HepG2 (cell line): ENCODE measurements around the gene SNRNP27. TPM values are rescaled to one million over a fixed set of nuclear protein-coding genes. Genes with fewer than 3 reads are reported as not detected.

Experiments used
- AGO2 ChIP-seq: fragments of 200-400 bp; formaldehyde crosslinking; optimal IDR thresholded peaks from 2 replicates; pipeline ENCODE3; 2017; ENCODE audit warnings: mild to moderate bottlenecking, low read depth, low read length, moderate library complexity
- CREM ChIP-seq, 2 experiments: sonication (generic) in 1 of 2; formaldehyde crosslinking in 1 of 2; IDR thresholded peaks; 2 replicates each; pipeline versions ENCODE4 v1.4.0 to v1.6.1; 2016 to 2020; ENCODE audit warnings: antibody characterized with exemption in 1 of 2, mild to moderate bottlenecking in 1 of 2, missing genetic modification reagents in 1 of 2
- ETV5 ChIP-seq: IDR thresholded peaks from 2 replicates; pipeline ENCODE4 v1.6.1; 2018; ENCODE audit warnings: missing biosample characterization, missing genetic modification reagents, inconsistent platforms, borderline replicate concordance
- ETV6 ChIP-seq: sonication (generic); formaldehyde crosslinking; conservative IDR thresholded peaks from 2 replicates; pipeline ENCODE4 v1.4.0; 2020; ENCODE audit warnings: missing genetic modification reagents
- HCFC1 ChIP-seq: fragments of 150-350 bp; IDR thresholded peaks from 2 replicates; pipeline ENCODE4 v1.6.1; 2014; ENCODE audit warnings: low read depth, low read length
- HMG20B ChIP-seq: conservative IDR thresholded peaks from 2 replicates; pipeline ENCODE4 v1.6.1; 2016; ENCODE audit warnings: missing genetic modification reagents, missing compliant biosample characterization
- KLF16 ChIP-seq, 2 experiments: sonication (generic) in 1 of 2; formaldehyde crosslinking in 1 of 2; IDR thresholded peaks; 2 replicates each; pipeline versions ENCODE4 v1.6.1 to v1.8.0; 2016 to 2023; ENCODE audit warnings: missing genetic modification reagents in 2 of 2, missing compliant biosample characterization in 1 of 2
- MAF1 ChIP-seq: sonication (generic); formaldehyde crosslinking; IDR thresholded peaks from 2 replicates; pipeline ENCODE4 v1.5.0; 2020; ENCODE audit warnings: missing genetic modification reagents, borderline replicate concordance
- MAFK ChIP-seq, 2 experiments: IDR thresholded peaks in 1 of 2; conservative IDR thresholded peaks in 1 of 2; 2 replicates each; pipeline ENCODE4 v1.6.1; 2011; ENCODE audit warnings: improper control_type of control experiment in 2 of 2, low read length in 2 of 2
- MEF2D ChIP-seq: sonication (generic); formaldehyde crosslinking; IDR thresholded peaks from 2 replicates; pipeline ENCODE4 v1.5.1; 2020; ENCODE audit warnings: mild to moderate bottlenecking, missing genetic modification reagents
- MEIS2 ChIP-seq: sonication (generic); formaldehyde crosslinking; IDR thresholded peaks from 2 replicates; pipeline ENCODE4 v1.9.0; 2021; ENCODE audit warnings: mild to moderate bottlenecking, missing genetic modification reagents
- PRMT3 ChIP-seq: sonication (generic); formaldehyde crosslinking; IDR thresholded peaks from 2 replicates; pipeline ENCODE4 v1.8.1; 2022; ENCODE audit warnings: low read depth, mild to moderate bottlenecking, moderate library complexity, missing genetic modification reagents, borderline replicate concordance
- SMARCC2 ChIP-seq: fragments of 450-650 bp; IDR thresholded peaks from 2 replicates; pipeline ENCODE4 v1.6.1; 2017; ENCODE audit warnings: antibody characterized with exemption, mild to moderate bottlenecking
- SOX13 ChIP-seq, 3 experiments: fragments of 450-650 bp in 1 of 3; sonication (generic) in 1 of 3; formaldehyde crosslinking in 1 of 3; IDR thresholded peaks in 2 of 3; conservative IDR thresholded peaks in 1 of 3; 2 replicates each; pipeline versions ENCODE4 v1.5.0 to v1.6.1; 2016 to 2020; ENCODE audit warnings: antibody characterized with exemption in 1 of 3, mild to moderate bottlenecking in 1 of 3, missing compliant biosample characterization in 1 of 3, missing genetic modification reagents in 1 of 3, moderate library complexity in 1 of 3
- SP140L ChIP-seq: sonication (generic); formaldehyde crosslinking; IDR thresholded peaks from 2 replicates; pipeline ENCODE4 v1.4.0; 2020; ENCODE audit warnings: missing genetic modification reagents, borderline replicate concordance
- SRSF1 ChIP-seq: fragments of 200-400 bp; formaldehyde crosslinking; optimal IDR thresholded peaks from 2 replicates; pipeline ENCODE3; 2017; ENCODE audit warnings: mild to moderate bottlenecking, low read depth, low read length, moderate library complexity
- SSRP1 ChIP-seq: IDR thresholded peaks from 2 replicates; pipeline ENCODE4 v1.6.1; 2016; ENCODE audit warnings: control low read depth
- TCF12 ChIP-seq, 2 experiments: fragments of 450-650 bp in 1 of 2; sonication (generic) in 1 of 2; formaldehyde crosslinking in 1 of 2; IDR thresholded peaks; 2 replicates each; pipeline versions ENCODE4 v1.6.1 to v1.8.0; 2017 to 2022; ENCODE audit warnings: antibody characterized with exemption in 1 of 2, mild to moderate bottlenecking in 1 of 2, missing genetic modification reagents in 1 of 2, moderate library complexity in 1 of 2
- THYN1 ChIP-seq: sonication (generic); formaldehyde crosslinking; IDR thresholded peaks from 2 replicates; pipeline ENCODE4 v1.8.1; 2023; ENCODE audit warnings: low read depth, mild to moderate bottlenecking, moderate library complexity, missing genetic modification reagents, borderline replicate concordance
- TMF1 ChIP-seq: sonication (generic); formaldehyde crosslinking; IDR thresholded peaks from 2 replicates; pipeline ENCODE4 v1.8.1; 2022; ENCODE audit warnings: low read depth, missing genetic modification reagents
- TOE1 ChIP-seq: sonication (generic); formaldehyde crosslinking; IDR thresholded peaks from 2 replicates; pipeline ENCODE4 v1.4.0; 2020; ENCODE audit warnings: mild to moderate bottlenecking, missing genetic modification reagents
- ZC3H13 ChIP-seq: sonication (generic); formaldehyde crosslinking; IDR thresholded peaks from 2 replicates; pipeline ENCODE4 v1.8.1; 2023; ENCODE audit warnings: mild to moderate bottlenecking, missing genetic modification reagents, moderate library complexity
- ZFP36 ChIP-seq: fragments of 150-350 bp; IDR thresholded peaks from 2 replicates; pipeline ENCODE4 v1.6.1; 2018; ENCODE audit warnings: borderline replicate concordance, low read length, low read depth; ENCODE audit not compliant: partially characterized antibody
- ZNF343 ChIP-seq: sonication (generic); formaldehyde crosslinking; IDR thresholded peaks from 2 replicates; pipeline ENCODE4 v1.4.0; 2020; ENCODE audit warnings: mild to moderate bottlenecking, missing genetic modification reagents
- ZNF598 ChIP-seq: sonication (generic); formaldehyde crosslinking; IDR thresholded peaks from 2 replicates; pipeline ENCODE4 v1.5.1; 2020; ENCODE audit warnings: mild to moderate bottlenecking, missing genetic modification reagents, borderline replicate concordance
- ZNF737 ChIP-seq: sonication (generic); formaldehyde crosslinking; IDR thresholded peaks from 2 replicates; pipeline ENCODE4 v1.5.0; 2020; ENCODE audit warnings: missing genetic modification reagents, mild to moderate bottlenecking, borderline replicate concordance
- polyA plus RNA-seq, 8 experiments: library from polyadenylated mRNA; depleted of rRNA in 3 of 8; stranded (reverse) in 7 of 8; unstranded in 1 of 8; fragments of >200 nt; fragmentation: Illumina TruSeq in 4 of 8; extraction: Trizol in 4 of 8; gene quantifications; 2 replicates each; pipeline versions ENCODE4 v1.2.1 to v1.2.3, GENCODE V29; 2011 to 2016; ENCODE audit warnings: low read depth in 4 of 8, missing spikeins in 1 of 8, mixed read lengths in 1 of 8; ENCODE audit not compliant: insufficient read depth in 1 of 8
- total RNA-seq, 5 experiments: library from RNA; depleted of rRNA; stranded (reverse); fragments of >200 nt; fragmentation: Illumina TruSeq; extraction: Trizol; gene quantifications; 2 replicates each; pipeline ENCODE4 v1.2.3, GENCODE V29; 2016; ENCODE audit warnings: low read depth in 1 of 5
- TF ChIP-seq, protein P1 (sequence below): fragments of 450-650 bp; IDR thresholded peaks from 2 replicates; pipeline ENCODE4 v1.6.1; 2017; ENCODE audit warnings: mild to moderate bottlenecking

Gene SNRNP27
- total and polyA plus RNA-seq, 2 of the 13 experiments (the other 11 are each of a cell fraction or from before 2014, with no cell fraction given): 49.8 to 54.6 TPM

DNA sequence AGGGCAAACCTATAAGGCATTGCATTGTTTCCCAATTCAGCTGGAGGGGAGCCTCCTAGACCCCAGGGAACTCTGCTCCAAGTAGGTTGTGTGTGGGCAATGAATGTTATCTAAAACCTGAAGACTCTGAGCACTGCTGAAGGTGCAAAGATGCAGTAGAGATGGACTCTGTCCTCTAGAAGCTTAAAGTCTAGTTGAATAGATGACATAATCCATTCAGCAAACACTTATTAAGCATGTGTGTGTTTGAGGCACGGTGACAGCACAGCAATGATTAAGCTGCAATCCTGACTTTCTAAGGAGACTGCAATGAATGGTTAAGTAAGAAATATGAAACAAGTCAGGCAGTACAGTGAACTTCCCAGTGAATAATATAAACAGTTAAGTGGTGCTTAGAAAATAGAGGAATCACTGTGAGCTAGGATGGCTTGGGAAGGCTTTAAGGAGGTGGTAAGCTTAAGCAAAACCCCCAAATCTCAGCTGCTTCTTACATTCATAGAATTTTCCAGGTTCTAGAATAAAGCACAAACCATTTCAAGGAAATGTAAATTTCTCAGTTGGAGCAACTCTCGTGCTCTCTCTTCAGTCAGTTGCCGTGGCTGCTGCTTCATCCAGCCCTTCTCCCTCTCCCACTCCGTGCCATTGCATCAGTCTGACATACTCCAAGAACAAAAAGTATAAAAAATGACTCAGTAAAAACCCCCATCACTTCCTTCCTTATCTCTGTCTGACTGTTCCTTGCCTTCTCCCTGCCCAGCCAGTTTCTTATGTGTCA, 40.3 kb downstream of the SNRNP27 start (continued):
- TF ChIP-seq SOX13 (IDR thresholded peaks at IDR 0.05) (0 out of 2 replicates have a peak, but pooled peaks have one; percentile 40), SOX13 (CRISPR knock-in tag; conservative IDR thresholded peaks at IDR 0.05 in 1 of 2, IDR thresholded peaks at IDR 0.05 in 1 of 2) (peak in 1 of 2 experiments; percentile 78; a peak in 2 of 4 replicates), KLF16 (CRISPR knock-in tag; IDR thresholded peaks at IDR 0.05) (peak in 1 of 2 experiments; percentile 42; a peak in 1 of 4 replicates), SMARCC2 (no peak), ETV6 (CRISPR knock-in tag) (0 out of 2 replicates have a peak, but pooled peaks have one; percentile 69), AGO2 (no peak), HMG20B (CRISPR knock-in tag) (no peak), CREM (IDR thresholded peaks at IDR 0.05) (peak; percentile 72), CREM (CRISPR knock-in tag; IDR thresholded peaks at IDR 0.05) (no peak), PRMT3 (no peak), SRSF1 (no peak), ZNF598 (no peak), SP140L (CRISPR knock-in tag) (no peak), ZNF343 (0 out of 2 replicates have a peak, but pooled peaks have one; percentile 29), MAFK (conservative IDR thresholded peaks at IDR 0.05 in 1 of 2, IDR thresholded peaks at IDR 0.05 in 1 of 2; ENCODE audit: low read length in 2 of 2) (0 out of 4 replicates have a peak, but pooled peaks of 1 of the 2 experiments have one; percentile 22), ZFP36 (no peak), MEIS2 (CRISPR knock-in tag) (peak; percentile 64; the same call in 1 of the 2 replicates), MAF1 (CRISPR knock-in tag) (no peak), TMF1 (CRISPR knock-in tag) (no peak), HCFC1 (no peak), THYN1 (CRISPR knock-in tag) (no peak), TCF12 (IDR thresholded peaks at IDR 0.05) (no peak), TCF12 (CRISPR knock-in tag; IDR thresholded peaks at IDR 0.05) (no peak), SSRP1 (no peak; the same call in 1 of the 2 replicates), ETV5 (CRISPR knock-in tag) (peak; percentile 37; the same call in 1 of the 2 replicates), ZNF737 (CRISPR knock-in tag) (no peak), TOE1 (CRISPR knock-in tag) (no peak), ZC3H13 (CRISPR knock-in tag) (no peak), MEF2D (CRISPR knock-in tag) (0 out of 2 replicates have a peak, but pooled peaks have one; percentile 13)
- TF ChIP-seq, protein P1, sequence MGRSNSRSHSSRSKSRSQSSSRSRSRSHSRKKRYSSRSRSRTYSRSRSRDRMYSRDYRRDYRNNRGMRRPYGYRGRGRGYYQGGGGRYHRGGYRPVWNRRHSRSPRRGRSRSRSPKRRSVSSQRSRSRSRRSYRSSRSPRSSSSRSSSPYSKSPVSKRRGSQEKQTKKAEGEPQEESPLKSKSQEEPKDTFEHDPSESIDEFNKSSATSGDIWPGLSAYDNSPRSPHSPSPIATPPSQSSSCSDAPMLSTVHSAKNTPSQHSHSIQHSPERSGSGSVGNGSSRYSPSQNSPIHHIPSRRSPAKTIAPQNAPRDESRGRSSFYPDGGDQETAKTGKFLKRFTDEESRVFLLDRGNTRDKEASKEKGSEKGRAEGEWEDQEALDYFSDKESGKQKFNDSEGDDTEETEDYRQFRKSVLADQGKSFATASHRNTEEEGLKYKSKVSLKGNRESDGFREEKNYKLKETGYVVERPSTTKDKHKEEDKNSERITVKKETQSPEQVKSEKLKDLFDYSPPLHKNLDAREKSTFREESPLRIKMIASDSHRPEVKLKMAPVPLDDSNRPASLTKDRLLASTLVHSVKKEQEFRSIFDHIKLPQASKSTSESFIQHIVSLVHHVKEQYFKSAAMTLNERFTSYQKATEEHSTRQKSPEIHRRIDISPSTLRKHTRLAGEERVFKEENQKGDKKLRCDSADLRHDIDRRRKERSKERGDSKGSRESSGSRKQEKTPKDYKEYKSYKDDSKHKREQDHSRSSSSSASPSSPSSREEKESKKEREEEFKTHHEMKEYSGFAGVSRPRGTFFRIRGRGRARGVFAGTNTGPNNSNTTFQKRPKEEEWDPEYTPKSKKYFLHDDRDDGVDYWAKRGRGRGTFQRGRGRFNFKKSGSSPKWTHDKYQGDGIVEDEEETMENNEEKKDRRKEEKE: no peak
